GM12873 (cell line): ENCODE data around the gene AGPAT3.

Experiments
- TF ChIP-seq, protein P1 (sequence below): IDR thresholded peaks from 2 replicates; pipeline ENCODE4 v1.5.1; 2012; ENCODE audit warnings: low read depth, mild to moderate bottlenecking, moderate library complexity, low read length, control low read depth; ENCODE audit not compliant: insufficient read depth; ENCODE audit errors: missing control alignments

AGPAT3 gene

GRCh38 chr21:43954896-43955295 is 89.9 kb downstream of the AGPAT3 start:
- TF ChIP-seq, protein P1, sequence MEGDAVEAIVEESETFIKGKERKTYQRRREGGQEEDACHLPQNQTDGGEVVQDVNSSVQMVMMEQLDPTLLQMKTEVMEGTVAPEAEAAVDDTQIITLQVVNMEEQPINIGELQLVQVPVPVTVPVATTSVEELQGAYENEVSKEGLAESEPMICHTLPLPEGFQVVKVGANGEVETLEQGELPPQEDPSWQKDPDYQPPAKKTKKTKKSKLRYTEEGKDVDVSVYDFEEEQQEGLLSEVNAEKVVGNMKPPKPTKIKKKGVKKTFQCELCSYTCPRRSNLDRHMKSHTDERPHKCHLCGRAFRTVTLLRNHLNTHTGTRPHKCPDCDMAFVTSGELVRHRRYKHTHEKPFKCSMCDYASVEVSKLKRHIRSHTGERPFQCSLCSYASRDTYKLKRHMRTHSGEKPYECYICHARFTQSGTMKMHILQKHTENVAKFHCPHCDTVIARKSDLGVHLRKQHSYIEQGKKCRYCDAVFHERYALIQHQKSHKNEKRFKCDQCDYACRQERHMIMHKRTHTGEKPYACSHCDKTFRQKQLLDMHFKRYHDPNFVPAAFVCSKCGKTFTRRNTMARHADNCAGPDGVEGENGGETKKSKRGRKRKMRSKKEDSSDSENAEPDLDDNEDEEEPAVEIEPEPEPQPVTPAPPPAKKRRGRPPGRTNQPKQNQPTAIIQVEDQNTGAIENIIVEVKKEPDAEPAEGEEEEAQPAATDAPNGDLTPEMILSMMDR = no peak

DNA sequence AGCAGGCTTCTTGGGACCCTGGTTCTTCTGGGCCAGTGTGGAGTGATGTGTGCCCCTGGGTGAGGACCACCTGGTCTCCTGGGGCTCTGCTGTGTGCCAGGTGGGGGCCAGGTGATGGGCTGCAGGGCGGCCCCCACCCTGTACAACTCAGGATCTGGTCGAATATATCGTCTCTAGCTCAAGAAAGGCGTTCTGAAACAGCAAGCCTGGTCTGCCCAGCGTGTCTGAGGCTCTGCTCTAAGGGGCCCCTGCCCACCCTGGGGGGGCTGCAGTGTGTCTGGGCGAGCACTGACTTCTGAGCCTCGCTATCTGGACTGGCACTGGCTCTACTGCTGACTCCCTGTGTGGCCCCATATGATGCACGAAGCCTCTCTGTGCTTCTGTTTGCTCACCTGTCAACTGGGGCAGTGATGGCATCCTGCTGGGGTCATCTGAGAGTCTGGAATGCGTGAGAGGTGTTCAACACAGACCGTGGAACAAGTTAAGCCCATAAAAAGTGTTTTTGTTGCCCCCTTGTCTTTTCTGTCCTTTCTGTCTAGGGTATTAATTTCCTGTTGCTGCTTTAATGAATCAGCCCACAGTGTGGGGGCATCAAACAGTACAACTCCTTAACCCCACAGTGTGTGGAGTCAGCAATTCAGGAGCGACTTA is 91.1 kb downstream of the AGPAT3 start:
- TF ChIP-seq, protein P1 = no peak

DNA sequence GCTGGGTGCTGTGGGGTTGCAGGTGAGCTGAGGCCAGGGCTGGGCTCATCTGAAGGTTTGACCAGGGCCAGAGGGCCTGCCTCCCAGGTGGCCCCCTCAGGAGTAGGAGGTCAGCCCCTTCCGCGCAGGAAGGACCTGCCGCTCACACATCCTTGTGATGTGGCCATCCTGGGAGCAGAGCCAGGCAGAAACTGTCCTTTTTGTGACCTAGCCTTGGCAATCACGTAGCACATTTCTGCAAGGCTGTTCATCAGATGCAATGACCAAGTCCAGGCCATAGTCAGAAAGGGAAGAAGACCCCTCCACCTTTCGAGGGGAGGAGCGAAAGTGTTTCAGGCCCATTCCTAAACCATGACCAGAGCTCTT is 91.6 kb downstream of the AGPAT3 start:
- TF ChIP-seq, protein P1 = no peak

GRCh38 chr21:43957128-43957571 is 92.1 kb downstream of the AGPAT3 start:
- TF ChIP-seq, protein P1 = no peak

DNA sequence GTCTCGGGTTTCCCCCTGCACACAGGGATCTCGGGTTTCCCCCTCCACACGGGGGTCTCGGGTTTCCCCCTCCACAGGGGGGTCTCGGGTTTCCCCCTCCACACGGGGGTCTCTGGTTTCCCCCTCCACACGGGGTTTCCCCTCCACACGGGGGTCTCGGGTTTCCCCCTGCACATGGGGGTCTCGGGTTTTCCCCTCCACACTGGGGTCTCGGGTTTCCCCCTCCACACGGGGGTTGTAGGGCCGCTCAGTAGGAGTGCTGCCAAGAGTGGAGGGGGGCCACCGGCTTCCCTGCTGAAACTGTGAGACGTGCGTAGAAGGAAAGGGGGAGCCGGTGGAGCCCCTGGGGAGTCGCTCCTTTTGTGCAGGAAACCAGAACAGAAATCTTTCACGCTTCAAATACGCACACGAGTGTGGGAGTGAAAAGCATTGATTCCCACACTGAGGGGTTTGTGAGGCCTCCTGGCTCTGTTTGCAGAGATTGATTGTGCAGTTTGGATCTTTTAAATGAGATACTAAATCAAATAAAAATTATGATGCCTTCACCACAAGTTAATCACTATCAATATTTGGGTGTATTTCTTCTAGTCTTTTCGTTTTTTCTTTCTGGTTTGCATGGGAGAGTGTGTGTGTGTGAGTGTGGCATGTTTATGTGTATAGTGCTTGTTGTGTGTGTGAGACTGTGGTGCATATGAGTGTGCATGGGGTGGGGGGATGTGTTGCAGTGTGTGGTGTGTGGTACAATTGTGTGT is 92.8 kb downstream of the AGPAT3 start:
- TF ChIP-seq, protein P1 = no peak

- TF ChIP-seq, protein P1 = no peak
Measured at GRCh38 chr21:43958364-43959158, 93.5 kb downstream of the AGPAT3 start.
